GM19467 (cell line): ENCODE measurements around the gene OR8I2.
"Not testable (repeated sequence)": the region's sequence is repeated elsewhere in the genome, so short reads cannot be mapped to it uniquely, and the experiment has no call there.

Experiments used
- ATAC-seq: cut with Tn5 transposase; IDR thresholded peaks from one replicate; pipeline ENCODE4 v1.9.1; 2021; ENCODE audit warnings: mild to moderate bottlenecking, moderate library complexity; ENCODE audit not compliant: unreplicated experiment

Gene OR8I2

DNA sequence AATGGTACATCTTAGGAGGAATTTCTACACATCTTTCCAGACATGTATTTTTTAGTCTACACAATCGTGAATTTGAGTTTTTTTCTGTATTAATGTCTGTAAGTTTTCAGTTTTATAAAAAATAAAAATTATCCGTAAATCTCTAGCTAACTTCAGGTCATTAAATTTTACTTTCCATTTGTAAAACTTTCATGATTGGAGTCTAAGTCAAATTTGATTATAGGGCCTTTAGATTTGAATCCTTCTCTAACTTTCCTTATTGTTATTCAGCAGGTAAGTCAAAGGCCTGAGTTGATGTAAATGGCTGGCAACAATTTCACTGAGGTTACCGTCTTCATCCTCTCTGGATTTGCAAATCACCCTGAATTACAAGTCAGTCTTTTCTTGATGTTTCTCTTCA lies at the start of gene OR8I2:
TSS of gene OR8I2 (plus strand) at position 301 of the 400 bp plus-strand sequence. CDS start at position 301, 0 bp downstream.
- no peak for ATAC-seq

- ATAC-seq = no peak
Measured at GRCh38 chr11:56045538-56045937, 47.6 kb upstream of the OR8I2 start.

DNA sequence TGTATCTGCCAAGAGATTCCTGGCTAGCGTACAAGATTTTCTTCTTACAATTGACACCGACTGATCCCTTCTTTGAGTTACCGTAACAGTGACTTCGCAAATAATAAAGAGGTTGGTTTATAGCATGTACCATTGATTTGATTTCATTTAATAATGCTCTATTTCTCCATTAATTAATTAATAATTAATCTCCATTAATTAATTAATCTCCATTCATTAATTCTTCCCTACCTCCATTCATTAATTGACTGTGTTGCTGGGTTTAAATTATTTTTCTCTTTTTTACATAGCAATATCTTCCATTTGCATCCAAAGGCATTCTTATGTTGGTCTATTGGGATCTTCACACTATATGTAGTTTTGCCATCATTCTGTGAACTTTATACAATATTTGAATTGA lies 44.6 kb upstream of the OR8I2 start:
- ATAC-seq = no peak

DNA sequence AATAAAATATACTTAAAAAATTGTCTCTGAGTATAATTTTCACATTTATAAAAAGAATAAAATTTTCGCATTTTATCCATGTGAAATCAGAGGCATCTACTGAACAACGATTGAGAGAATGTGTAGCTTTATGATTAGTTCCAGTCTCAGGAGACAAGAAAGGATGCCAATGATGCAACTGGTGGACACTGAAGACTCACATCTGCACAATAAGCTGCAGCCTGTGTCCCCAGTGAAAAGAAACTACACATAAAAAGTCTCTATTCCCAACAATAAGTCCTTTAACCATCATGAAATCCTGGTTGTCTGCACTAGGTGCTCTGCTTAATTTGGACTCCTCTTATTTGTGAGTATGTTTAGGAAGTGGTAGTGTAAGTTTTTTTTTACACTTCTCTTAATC lies 43.6 kb upstream of the OR8I2 start:
- ATAC-seq = no peak

DNA sequence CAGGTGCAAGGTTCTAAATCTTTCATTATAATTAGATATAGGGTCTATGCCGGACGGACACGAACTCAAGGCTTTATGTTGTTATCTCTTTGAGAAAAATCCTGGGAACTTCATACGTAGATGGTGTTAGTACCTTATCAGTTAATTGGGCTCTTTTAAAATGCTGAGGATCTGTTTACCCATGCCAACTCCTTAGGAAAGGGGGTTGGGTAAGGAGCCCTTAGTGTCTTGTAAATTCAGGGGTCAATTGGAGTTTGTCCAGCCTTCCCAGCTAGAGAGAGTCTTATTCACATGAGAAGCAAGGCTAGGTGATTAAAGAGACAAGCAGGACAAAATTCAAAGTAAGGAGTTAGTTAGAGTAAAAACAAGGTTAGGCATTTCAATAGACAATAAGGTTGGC lies 36.7 kb upstream of the OR8I2 start:
- not testable (repeated sequence) for ATAC-seq

GRCh38 chr11:56057661-56058237 lies 35.4 kb upstream of the OR8I2 start:
- not testable (repeated sequence) for ATAC-seq

GRCh38 chr11:56058260-56058780 lies 34.8 kb upstream of the OR8I2 start:
- not testable (repeated sequence) for ATAC-seq

DNA sequence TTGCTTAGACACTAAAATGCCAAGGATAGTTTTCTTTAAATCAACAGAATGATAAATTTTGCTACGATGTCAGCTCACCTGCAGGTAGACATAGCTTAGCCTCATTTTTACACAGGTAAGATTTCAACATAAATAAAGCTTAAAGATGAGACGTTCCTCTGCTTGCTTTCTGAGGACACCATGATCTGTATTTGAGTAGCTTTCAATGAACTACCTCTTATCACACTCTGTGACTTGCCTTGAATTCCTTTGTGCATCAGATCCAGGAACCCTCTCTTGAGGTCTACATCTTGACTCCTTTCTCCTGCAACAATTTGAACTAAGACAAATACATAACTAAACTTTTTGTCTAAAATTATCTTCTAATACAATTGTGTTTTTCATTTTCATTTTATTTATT lies 26.1 kb upstream of the OR8I2 start:
- no peak for ATAC-seq

DNA sequence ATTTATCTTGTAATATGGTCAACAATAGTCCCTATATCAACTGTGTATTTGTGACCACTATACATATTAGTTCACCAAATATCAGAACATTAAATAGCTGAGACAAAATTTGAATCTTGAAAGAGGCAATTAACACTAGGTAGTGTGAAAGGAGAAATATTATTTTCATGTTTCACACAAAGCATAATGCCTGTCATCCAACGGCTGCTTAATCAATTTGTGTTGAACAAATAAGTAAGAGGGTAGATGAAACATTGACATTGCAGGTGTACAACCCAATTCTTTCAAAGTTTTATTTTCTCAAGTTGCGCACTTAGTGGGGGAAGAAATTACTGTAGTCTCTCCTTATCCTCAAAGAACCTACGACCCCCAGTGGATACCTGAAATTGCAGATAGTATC lies 3.4 kb upstream of the OR8I2 start:
- ATAC-seq = no peak

DNA sequence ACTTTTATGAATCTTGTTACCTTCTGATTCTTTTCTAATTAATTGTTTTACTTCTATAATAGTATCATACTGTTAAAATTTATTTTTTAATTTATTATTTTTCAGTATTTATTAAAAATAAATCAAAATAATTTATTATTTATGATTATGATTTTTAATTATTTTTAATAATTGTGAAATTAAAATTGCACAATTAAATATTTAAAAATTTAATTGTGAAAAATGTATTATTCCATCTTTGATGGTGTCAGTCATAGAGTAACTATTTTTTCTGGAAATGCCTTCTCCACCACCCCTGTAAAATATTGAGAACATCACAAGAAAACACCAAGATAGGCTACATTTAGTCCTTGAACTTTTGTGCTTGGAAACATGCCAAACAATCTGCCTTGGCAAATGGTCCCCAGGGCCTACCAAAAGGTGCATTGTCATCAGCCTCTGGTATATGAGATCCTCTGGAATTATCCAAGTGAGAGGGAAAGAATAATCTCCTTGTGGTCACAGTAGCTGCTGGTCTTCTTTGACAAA lies 10.2 kb downstream of the OR8I2 start, which contains the start of gene OR8H2:
TSS of gene OR8H2 (plus strand) at position 478 of the 528 bp plus-strand sequence. CDS start 1,356 bp downstream, outside the sequence.
- no peak for ATAC-seq

DNA sequence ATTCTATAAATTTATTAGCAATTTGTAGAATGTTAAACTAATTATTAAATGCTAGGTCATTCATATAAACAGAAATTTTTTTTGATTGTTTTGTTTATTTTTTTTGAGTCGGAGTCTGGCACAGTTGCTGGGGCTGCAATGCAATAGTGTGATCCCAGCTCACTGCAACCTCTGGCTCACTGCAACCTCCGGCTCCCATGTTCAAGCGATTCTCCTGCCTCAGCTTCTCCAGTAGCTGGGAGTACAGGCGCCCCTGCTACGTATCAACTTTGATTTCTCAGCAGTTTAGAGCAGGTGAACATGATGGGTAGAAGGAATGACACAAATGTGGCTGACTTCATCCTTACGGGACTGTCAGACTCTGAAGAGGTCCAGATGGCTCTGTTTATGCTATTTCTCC lies 29.0 kb downstream of the OR8I2 start, which contains the start of gene OR8H3:
TSS of gene OR8H3 (plus strand) at position 301 of the 400 bp plus-strand sequence. CDS start at position 301, 0 bp downstream.
- ATAC-seq = no peak

DNA sequence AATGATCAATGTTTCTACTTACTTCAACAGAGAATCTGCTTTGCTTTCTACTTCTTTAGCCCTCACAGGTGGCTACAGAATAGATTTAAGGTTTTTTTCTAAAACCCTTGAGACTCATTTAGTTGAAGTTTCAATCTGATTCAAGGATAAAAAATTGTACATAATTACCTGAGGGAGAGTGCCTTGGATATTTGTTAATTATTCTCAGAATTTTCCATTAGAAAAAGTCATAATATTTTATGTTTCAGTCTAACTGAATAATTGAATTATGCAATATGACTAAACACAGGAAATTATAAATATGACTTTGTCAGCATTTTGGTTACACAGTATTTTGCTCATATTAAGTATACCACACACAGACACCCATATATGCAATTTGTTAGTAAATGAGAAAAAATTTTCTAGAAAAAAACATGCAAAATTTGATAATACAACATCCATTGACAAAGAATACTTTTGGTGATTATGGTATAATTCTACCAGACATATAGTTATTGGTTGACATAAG lies 47.1 kb downstream of the OR8I2 start, which contains the start of gene OR8J3:
TSS of gene OR8J3 (minus strand) at position 51 of the 511 bp plus-strand sequence. CDS start 2,483 bp downstream, outside the sequence.
- ATAC-seq = no peak

- ATAC-seq = not testable (repeated sequence)
Measured at GRCh38 chr11:56143681-56144080, 50.6 kb downstream of the OR8I2 start.
